ENCODE results near the gene ADGRV1. TPM values are rescaled to one million over a fixed set of nuclear protein-coding genes. Genes with fewer than 3 reads are reported as not detected.
A peak's percentile ranks its signal among the peaks of the same experiment; 100 is the strongest.

ADGRV1 gene
- total and polyA plus RNA-seq, 9 of the 15 experiments (the other 6 are each of a cell fraction or from before 2014, with no cell fraction given) = 21.7 to 156 (median 58.2) TPM

DNA sequence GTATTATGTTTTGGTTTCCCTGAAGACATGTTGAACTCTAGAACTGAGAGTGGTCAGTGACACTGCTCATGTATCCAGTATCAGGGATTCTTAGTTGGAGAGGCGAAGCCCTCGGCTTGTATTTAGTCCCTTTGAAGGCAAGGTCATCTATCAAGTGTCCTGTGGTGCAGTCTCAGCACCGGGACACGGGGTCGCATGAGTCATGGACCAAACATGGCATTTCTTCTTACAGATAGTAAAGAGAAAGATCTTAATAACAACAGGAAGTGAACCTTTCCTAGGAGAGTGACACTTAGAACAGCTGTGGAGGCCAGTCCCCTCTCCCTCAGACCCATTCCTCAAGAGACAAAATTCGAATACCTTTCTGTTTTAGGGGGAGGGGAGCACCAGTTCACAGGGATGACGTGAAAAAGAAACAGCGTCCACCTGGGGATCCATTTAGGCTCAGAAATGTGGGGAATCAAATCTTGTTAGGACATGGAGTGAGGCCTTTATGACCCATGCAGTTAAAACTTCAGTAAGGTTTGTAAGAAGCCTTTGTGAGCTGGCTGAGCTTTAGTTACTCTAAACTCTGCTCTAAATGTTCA is 86.5 kb downstream of the ADGRV1 start (continued):
- TF ChIP-seq, protein P1, sequence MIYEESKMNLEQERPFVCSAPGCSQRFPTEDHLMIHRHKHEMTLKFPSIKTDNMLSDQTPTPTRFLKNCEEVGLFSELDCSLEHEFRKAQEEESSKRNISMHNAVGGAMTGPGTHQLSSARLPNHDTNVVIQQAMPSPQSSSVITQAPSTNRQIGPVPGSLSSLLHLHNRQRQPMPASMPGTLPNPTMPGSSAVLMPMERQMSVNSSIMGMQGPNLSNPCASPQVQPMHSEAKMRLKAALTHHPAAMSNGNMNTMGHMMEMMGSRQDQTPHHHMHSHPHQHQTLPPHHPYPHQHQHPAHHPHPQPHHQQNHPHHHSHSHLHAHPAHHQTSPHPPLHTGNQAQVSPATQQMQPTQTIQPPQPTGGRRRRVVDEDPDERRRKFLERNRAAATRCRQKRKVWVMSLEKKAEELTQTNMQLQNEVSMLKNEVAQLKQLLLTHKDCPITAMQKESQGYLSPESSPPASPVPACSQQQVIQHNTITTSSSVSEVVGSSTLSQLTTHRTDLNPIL (CRISPR knock-in tag; IDR thresholded peaks at IDR 0.05) = no peak
- no peak for TF ChIP-seq BRF2 (IDR thresholded peaks at IDR 0.05; ENCODE audit: borderline replicate concordance, insufficient read depth, insufficient read length)
- peak; percentile 46 for TF ChIP-seq POLR2B (IDR thresholded peaks at IDR 0.05; ENCODE audit: low read depth, partially characterized antibody)
- no peak for TF ChIP-seq TCF7L2 (IDR thresholded peaks at IDR 0.05; ENCODE audit: low read depth, low read length)
- TF ChIP-seq TCF3 (CRISPR knock-in tag; IDR thresholded peaks at IDR 0.05) = peak; percentile 82
- peak; percentile 100 for TF ChIP-seq JUND (IDR thresholded peaks at IDR 0.05; ENCODE audit: borderline replicate concordance, low read depth, low read length)
- TF ChIP-seq JUND (tag; IDR thresholded peaks at IDR 0.05; ENCODE audit: borderline replicate concordance, low read depth, low read length) = peak; percentile 97; the same call in 2 of the 3 replicates
- no peak for TF ChIP-seq ZNF830 (CRISPR knock-in tag; IDR thresholded peaks at IDR 0.05)
- no peak for TF ChIP-seq ZNF311 (CRISPR knock-in tag; IDR thresholded peaks at IDR 0.05)
- no peak for TF ChIP-seq ZNF436 (CRISPR knock-in tag; IDR thresholded peaks at IDR 0.05)
- TF ChIP-seq ZNF354B (CRISPR knock-in tag; IDR thresholded peaks at IDR 0.05) = no peak
- TF ChIP-seq XRCC4 (IDR thresholded peaks at IDR 0.05; ENCODE audit: extremely low read depth, insufficient read depth, insufficient read length) = no peak
- no peak for TF ChIP-seq RHOXF2B (CRISPR knock-in tag; conservative IDR thresholded peaks at IDR 0.05)
- no peak for TF ChIP-seq ZNF445 (CRISPR knock-in tag; IDR thresholded peaks at IDR 0.05; ENCODE audit: low read depth)
- peak; percentile 79 to 81; a peak in 3 of 4 replicates for TF ChIP-seq KDM1A (IDR thresholded peaks at IDR 0.05)
- TF ChIP-seq TAF9B (IDR thresholded peaks at IDR 0.05; ENCODE audit: partially characterized antibody) = peak; percentile 90
- no peak for TF ChIP-seq MED1 (CRISPR knock-in tag; IDR thresholded peaks at IDR 0.05; ENCODE audit: borderline replicate concordance)
- TF ChIP-seq SMAD1 (IDR thresholded peaks at IDR 0.05; ENCODE audit: low read depth, low read length, partially characterized antibody) = no peak
- no peak for TF ChIP-seq ZFPM2 (CRISPR knock-in tag; IDR thresholded peaks at IDR 0.05)
- TF ChIP-seq, protein P2, sequence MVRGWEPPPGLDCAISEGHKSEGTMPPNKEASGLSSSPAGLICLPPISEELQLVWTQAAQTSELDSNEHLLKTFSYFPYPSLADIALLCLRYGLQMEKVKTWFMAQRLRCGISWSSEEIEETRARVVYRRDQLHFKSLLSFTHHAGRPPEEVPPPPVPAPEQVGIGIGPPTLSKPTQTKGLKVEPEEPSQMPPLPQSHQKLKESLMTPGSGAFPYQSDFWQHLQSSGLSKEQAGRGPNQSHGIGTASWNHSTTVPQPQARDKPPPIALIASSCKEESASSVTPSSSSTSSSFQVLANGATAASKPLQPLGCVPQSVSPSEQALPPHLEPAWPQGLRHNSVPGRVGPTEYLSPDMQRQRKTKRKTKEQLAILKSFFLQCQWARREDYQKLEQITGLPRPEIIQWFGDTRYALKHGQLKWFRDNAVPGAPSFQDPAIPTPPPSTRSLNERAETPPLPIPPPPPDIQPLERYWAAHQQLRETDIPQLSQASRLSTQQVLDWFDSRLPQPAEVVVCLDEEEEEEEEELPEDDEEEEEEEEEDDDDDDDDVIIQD (CRISPR knock-in tag; IDR thresholded peaks at IDR 0.05) = no peak
- peak; percentile 79 to 82; a peak in 3 of 4 replicates for TF ChIP-seq TBL1XR1 (IDR thresholded peaks at IDR 0.05; ENCODE audit: low read length in 2 of 2)
- no peak for TF ChIP-seq SIN3B (IDR thresholded peaks at IDR 0.05; ENCODE audit: low read depth)
- TF ChIP-seq HOXB6 (CRISPR knock-in tag; IDR thresholded peaks at IDR 0.05; ENCODE audit: borderline replicate concordance) = no peak
- no peak for TF ChIP-seq ZNF143 (CRISPR knock-in tag; IDR thresholded peaks at IDR 0.05)
- TF ChIP-seq MCM3 (IDR thresholded peaks at IDR 0.05) = no peak
- TF ChIP-seq CBFB (CRISPR knock-in tag; IDR thresholded peaks at IDR 0.05) = no peak
- TF ChIP-seq ETV5 (CRISPR knock-in tag; IDR thresholded peaks at IDR 0.05; ENCODE audit: low read depth) = peak; percentile 92
- peak; percentile 88 for TF ChIP-seq BRD9 (IDR thresholded peaks at IDR 0.05; ENCODE audit: low read depth, partially characterized antibody)
- no peak for TF ChIP-seq HNRNPLL (IDR thresholded peaks at IDR 0.05; ENCODE audit: low read depth, low read length, poor library complexity, severe bottlenecking)

Measured in K562 (cell line).